Panc1 (cell line): ENCODE data around the gene THAP12. TPM values are rescaled to one million over a fixed set of nuclear protein-coding genes. Genes with fewer than 3 reads are reported as not detected.

ENCODE experiments used
- ATAC-seq: fragments of 200-7000 bp; cut with Tn5 transposase; 2 replicates; pipeline ENCODE4 v1.9.1; 2020; ENCODE audit warnings: mild to moderate bottlenecking, moderate library complexity
- BruUV-seq: library from RNA; stranded (reverse); fragments of 400-500 nt; replicated peaks from 2 replicates; lab custom pipeline; 2021; lab: Mats Ljungman, UMichigan
- CTCF ChIA-PET: fragments of 300-600 bp; sonication (Branson Sonifier 250); formaldehyde crosslinking; loops from one replicate; lab custom pipeline; 2022; ENCODE audit warnings: antibody characterized with exemption; lab: Charles Lee
- POLR2A ChIA-PET: fragments of 300-600 bp; sonication (Branson Sonifier 250); formaldehyde crosslinking; loops from one replicate; lab custom pipeline; 2022; ENCODE audit warnings: antibody characterized with exemption; lab: Charles Lee
- DNase-seq: peaks from one replicate; pipeline ENCODE4 v3.0.0-alpha.2; 2010; ENCODE audit warnings: low read depth, low spot score
- H3K27ac ChIP-seq: 2 replicates; pipeline ENCODE4 v1.5.1; 2011; ENCODE audit warnings: mild to moderate bottlenecking, low read length, inconsistent platforms
- H3K27me3 ChIP-seq: fragments of 200-500 bp; sonication (Bioruptor generic); 2 replicates; pipeline ENCODE4 v1.6.0; 2014; ENCODE audit warnings: low read length, inconsistent platforms; ENCODE audit not compliant: control insufficient read depth, insufficient read depth
- H3K36me3 ChIP-seq: fragments of 200-500 bp; sonication (Bioruptor generic); 2 replicates; pipeline ENCODE4 v1.5.1; 2014; ENCODE audit warnings: inconsistent platforms, mild to moderate bottlenecking, low read length, moderate library complexity; ENCODE audit not compliant: control insufficient read depth, insufficient read depth
- H3K4me1 ChIP-seq: 2 replicates; pipeline ENCODE4 v1.5.1; 2011; ENCODE audit warnings: inconsistent platforms, mild to moderate bottlenecking, low read length, moderate library complexity; ENCODE audit not compliant: control insufficient read depth, insufficient read depth
- H3K4me3 ChIP-seq, 2 experiments: 2 replicates each; pipeline ENCODE4 v1.5.1; 2011 to 2012; ENCODE audit warnings: low read depth in 2 of 2, low read length in 2 of 2, mild to moderate bottlenecking in 2 of 2, inconsistent platforms in 1 of 2, moderate library complexity in 1 of 2
- H3K9me3 ChIP-seq: fragments of 200-500 bp; sonication (Bioruptor generic); 2 replicates; pipeline ENCODE4 v1.5.1; 2014; ENCODE audit warnings: low read depth, mild to moderate bottlenecking, inconsistent platforms, low read length, moderate library complexity; ENCODE audit not compliant: control insufficient read depth, insufficient read depth
- POLR2AphosphoS5 ChIP-seq: IDR thresholded peaks from 2 replicates; pipeline ENCODE4 v1.6.1; 2012; ENCODE audit warnings: mild to moderate bottlenecking, low read depth, low read length, moderate library complexity
- SIN3A ChIP-seq: IDR thresholded peaks from 2 replicates; pipeline ENCODE4 v1.6.1; 2012; ENCODE audit warnings: low read depth, mild to moderate bottlenecking, low read length, moderate library complexity, borderline replicate concordance; ENCODE audit not compliant: insufficient read depth
- TCF7L2 ChIP-seq: IDR thresholded peaks from 2 replicates; pipeline ENCODE4 v1.6.1; 2011; ENCODE audit warnings: mild to moderate bottlenecking, low read depth, low read length, inconsistent platforms
- in situ Hi-C: cut with HindIII; loops from 2 replicates; pipeline ENCODE4 v1.10.0; 2016; ENCODE audit warnings: low sequenced_read_pairs, low pct_unique_long_range_greater_than_20kb
- intact Hi-C: fragments of 100-400 bp; cut with micrococcal nuclease; formaldehyde crosslinking; loops from one replicate; pipeline ENCODE4 v1.10.0; 2022; ENCODE audit not compliant: unreplicated experiment
- total RNA-seq: library from RNA; stranded (reverse); gene quantifications from one replicate; pipeline ENCODE4 v1.2.1, GENCODE V29; 2021; ENCODE audit not compliant: unreplicated experiment
- TF ChIP-seq, protein P1 (sequence below), 2 experiments: IDR thresholded peaks; 2 replicates each; pipeline ENCODE4 v1.6.1; 2011 to 2012; ENCODE audit warnings: low read depth in 2 of 2, control low read depth in 1 of 2, low read length in 1 of 2, mild to moderate bottlenecking in 1 of 2, moderate library complexity in 1 of 2; ENCODE audit not compliant: insufficient read depth in 1 of 2
- TF ChIP-seq, protein P2 (sequence below): fragments of 450-650 bp; IDR thresholded peaks from 2 replicates; pipeline ENCODE4 v1.5.1; 2017; ENCODE audit warnings: mild to moderate bottlenecking

Gene THAP12
- total RNA-seq, 1 experiment from 2014 or later = 57.3 TPM

DNA sequence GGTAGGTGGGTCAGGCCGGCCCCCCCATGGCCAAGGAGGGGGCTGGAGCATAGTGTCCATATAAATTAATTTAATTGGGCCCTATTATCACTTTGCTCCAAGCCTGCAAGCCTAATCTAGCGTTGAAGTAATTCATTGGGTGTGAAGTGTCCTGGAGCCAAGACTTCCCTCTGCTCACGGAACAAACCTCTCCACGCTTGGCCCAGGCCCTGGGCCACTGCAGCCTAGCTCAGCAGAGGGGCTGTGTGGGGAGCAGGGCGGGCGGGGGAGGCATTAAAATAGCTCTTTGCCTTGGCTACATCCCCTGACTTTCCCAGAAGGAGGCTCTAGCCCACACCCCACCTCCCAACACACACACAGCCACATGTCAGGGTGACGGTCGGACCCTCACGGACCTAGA lies 73.5 kb downstream of the THAP12 start:
- in situ Hi-C loops = no loop called here
- TF ChIP-seq, protein P1, sequence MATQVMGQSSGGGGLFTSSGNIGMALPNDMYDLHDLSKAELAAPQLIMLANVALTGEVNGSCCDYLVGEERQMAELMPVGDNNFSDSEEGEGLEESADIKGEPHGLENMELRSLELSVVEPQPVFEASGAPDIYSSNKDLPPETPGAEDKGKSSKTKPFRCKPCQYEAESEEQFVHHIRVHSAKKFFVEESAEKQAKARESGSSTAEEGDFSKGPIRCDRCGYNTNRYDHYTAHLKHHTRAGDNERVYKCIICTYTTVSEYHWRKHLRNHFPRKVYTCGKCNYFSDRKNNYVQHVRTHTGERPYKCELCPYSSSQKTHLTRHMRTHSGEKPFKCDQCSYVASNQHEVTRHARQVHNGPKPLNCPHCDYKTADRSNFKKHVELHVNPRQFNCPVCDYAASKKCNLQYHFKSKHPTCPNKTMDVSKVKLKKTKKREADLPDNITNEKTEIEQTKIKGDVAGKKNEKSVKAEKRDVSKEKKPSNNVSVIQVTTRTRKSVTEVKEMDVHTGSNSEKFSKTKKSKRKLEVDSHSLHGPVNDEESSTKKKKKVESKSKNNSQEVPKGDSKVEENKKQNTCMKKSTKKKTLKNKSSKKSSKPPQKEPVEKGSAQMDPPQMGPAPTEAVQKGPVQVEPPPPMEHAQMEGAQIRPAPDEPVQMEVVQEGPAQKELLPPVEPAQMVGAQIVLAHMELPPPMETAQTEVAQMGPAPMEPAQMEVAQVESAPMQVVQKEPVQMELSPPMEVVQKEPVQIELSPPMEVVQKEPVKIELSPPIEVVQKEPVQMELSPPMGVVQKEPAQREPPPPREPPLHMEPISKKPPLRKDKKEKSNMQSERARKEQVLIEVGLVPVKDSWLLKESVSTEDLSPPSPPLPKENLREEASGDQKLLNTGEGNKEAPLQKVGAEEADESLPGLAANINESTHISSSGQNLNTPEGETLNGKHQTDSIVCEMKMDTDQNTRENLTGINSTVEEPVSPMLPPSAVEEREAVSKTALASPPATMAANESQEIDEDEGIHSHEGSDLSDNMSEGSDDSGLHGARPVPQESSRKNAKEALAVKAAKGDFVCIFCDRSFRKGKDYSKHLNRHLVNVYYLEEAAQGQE (IDR thresholded peaks at IDR 0.05; ENCODE audit: insufficient read depth in 1 of 2, low read depth in 2 of 2, low read length in 1 of 2) = no peak
- no peak for TF ChIP-seq POLR2AphosphoS5
- no peak for TF ChIP-seq SIN3A
- TF ChIP-seq TCF7L2 = no peak
- TF ChIP-seq, protein P2, sequence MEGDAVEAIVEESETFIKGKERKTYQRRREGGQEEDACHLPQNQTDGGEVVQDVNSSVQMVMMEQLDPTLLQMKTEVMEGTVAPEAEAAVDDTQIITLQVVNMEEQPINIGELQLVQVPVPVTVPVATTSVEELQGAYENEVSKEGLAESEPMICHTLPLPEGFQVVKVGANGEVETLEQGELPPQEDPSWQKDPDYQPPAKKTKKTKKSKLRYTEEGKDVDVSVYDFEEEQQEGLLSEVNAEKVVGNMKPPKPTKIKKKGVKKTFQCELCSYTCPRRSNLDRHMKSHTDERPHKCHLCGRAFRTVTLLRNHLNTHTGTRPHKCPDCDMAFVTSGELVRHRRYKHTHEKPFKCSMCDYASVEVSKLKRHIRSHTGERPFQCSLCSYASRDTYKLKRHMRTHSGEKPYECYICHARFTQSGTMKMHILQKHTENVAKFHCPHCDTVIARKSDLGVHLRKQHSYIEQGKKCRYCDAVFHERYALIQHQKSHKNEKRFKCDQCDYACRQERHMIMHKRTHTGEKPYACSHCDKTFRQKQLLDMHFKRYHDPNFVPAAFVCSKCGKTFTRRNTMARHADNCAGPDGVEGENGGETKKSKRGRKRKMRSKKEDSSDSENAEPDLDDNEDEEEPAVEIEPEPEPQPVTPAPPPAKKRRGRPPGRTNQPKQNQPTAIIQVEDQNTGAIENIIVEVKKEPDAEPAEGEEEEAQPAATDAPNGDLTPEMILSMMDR = no peak
- ChIA-PET CTCF (no interaction called here), POLR2A (no interaction called here)
- Histone ChIP-seq H3K27me3 (no peaks in the 10 kb centered on the region; the same call in 1 of the 2 replicates), H3K36me3 (no peaks in the 10 kb centered on the region), H3K4me3 (no peak overlapping the region), H3K9me3 (no peaks in the 10 kb centered on the region), H3K27ac (no peak overlapping the region), H3K4me1 (no peaks in the 10 kb centered on the region)
- ATAC-seq (no peak), DNase-seq (no peak)
- BruUV-seq = no TSS peak
- intact Hi-C loops = no loop called here

DNA sequence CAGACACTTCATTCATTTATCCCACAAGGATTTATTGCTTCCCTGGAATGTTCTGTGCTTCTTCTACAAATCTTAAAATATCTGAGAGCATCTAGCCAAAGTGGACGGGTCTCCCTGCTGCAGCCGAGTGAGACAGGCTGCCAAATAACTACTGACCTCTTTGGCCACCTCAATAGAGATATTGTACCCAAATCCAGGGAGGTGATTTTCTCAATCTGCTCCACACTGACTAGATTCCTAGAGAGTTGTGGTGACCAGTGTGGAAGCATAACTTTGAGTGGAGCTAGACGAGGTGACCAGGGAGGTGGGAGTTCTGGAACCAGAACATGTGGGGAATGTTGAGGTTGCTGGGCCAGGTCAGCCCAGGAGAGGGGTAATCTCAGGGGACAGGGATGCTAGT lies 77.5 kb downstream of the THAP12 start:
- in situ Hi-C loops (no loop called here), intact Hi-C loops (no loop called here)
- ATAC-seq (no peak), DNase-seq (no peak)
- no peak for TF ChIP-seq SIN3A
- no peak for TF ChIP-seq POLR2AphosphoS5
- TF ChIP-seq, protein P1 (IDR thresholded peaks at IDR 0.05; ENCODE audit: insufficient read depth in 1 of 2, low read depth in 2 of 2, low read length in 1 of 2) = no peak
- no peak for TF ChIP-seq TCF7L2
- no peaks in the 10 kb centered on the region; the same call in 1 of the 2 replicates for H3K27me3 ChIP-seq
- ChIA-PET POLR2A (no interaction called here), CTCF (no interaction called here)
- no peaks in the 10 kb centered on the region for H3K36me3 ChIP-seq
- H3K4me1 ChIP-seq = no peaks in the 10 kb centered on the region
- BruUV-seq = no TSS peak
- H3K9me3 ChIP-seq = no peaks in the 10 kb centered on the region
- H3K27ac ChIP-seq = no peak overlapping the region
- H3K4me3 ChIP-seq = no peak overlapping the region
